ENCODE measurements around the gene DLST.
"Not testable (repeated sequence)": the region's sequence is repeated elsewhere in the genome, so short reads cannot be mapped to it uniquely, and the experiment has no call there.

The DLST gene

DNA sequence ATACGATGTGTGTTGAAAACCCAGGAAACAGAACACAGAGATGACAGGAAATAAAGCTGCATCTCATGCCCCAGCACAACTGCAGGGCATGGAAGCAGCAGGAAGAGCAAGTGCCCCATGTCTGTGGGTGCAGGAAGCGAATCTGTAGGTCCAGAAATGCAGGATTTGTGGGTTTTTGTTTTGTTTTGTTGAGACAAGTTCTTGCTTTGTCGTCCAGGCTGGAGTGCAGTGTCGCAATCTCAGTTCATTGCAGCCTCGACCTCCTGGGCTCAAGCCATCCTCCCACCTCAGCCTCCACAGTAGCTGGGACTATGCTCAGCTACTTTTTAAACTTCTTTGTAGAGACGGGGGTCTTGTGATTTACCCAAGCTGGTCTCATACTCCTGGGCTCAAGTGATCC, 47.5 kb downstream of the DLST start:
- Mint-ChIP-seq H3K27me3 (ENCODE audit: low read depth) (peaks cover 20% of the 10 kb centered on the region), H3K36me3 (ENCODE audit: low read depth) (no peaks in the 10 kb centered on the region), H3K27ac (no peak overlapping the region), H3K4me3 (no peak overlapping the region), H3K4me1 (ENCODE audit: low read depth) (peaks cover 10% of the 10 kb centered on the region), H3K9me3 (no peaks in the 10 kb centered on the region)

DNA sequence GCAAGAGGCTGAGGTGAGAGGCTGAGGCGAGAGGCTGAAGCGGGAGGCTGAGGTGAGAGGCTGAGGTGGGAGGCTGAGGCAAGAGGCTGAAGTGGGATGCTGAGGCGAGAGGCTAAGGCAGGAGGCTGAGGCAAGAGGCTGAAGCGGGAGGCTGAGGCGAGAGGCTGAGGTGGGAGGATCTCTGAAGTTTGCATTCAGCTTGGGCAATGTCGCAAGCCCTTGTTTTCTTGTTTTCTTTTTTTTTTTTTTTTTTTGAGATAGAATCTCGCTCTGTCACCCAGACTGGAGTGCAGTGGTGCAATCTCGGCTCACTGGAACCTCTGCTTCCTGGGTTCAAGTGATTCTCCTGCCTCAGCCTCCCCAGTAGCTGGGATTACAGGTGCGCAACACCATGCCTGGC, 50.0 kb downstream of the DLST start:
- not testable (repeated sequence) for H3K4me3 Mint-ChIP-seq; H3K9me3 Mint-ChIP-seq; H3K36me3 Mint-ChIP-seq (ENCODE audit: low read depth); H3K27ac Mint-ChIP-seq
- Mint-ChIP-seq H3K27me3 (ENCODE audit: low read depth) (peaks cover 11% of the 10 kb centered on the region), H3K4me1 (ENCODE audit: low read depth) (peaks cover 12% of the 10 kb centered on the region)

- Mint-ChIP-seq H3K9me3 (no peaks in the 10 kb centered on the region), H3K27me3 (ENCODE audit: low read depth) (peaks cover 9% of the 10 kb centered on the region), H3K36me3 (ENCODE audit: low read depth) (no peaks in the 10 kb centered on the region), H3K4me1 (ENCODE audit: low read depth) (peaks cover 18% of the 10 kb centered on the region), H3K4me3 (no peak overlapping the region), H3K27ac (no peak overlapping the region)
Observed at GRCh38 chr14:74932401-74932901, 50.7 kb downstream of the DLST start.

- peaks cover 21% of the 10 kb centered on the region for H3K4me1 Mint-ChIP-seq (ENCODE audit: low read depth)
- H3K4me3 Mint-ChIP-seq; H3K36me3 Mint-ChIP-seq (ENCODE audit: low read depth); H3K9me3 Mint-ChIP-seq; H3K27me3 Mint-ChIP-seq (ENCODE audit: low read depth); H3K27ac Mint-ChIP-seq: not testable (repeated sequence)
Observed at GRCh38 chr14:74932936-74933335, 51.2 kb downstream of the DLST start.

- H3K36me3 Mint-ChIP-seq (ENCODE audit: low read depth), result peaks cover 3% of the 10 kb centered on the region
- H3K4me1 Mint-ChIP-seq (ENCODE audit: low read depth), result peaks cover 30% of the 10 kb centered on the region
- peaks cover 3% of the 10 kb centered on the region for H3K27me3 Mint-ChIP-seq (ENCODE audit: low read depth)
- no peak overlapping the region for H3K4me3 Mint-ChIP-seq
- peaks cover 7% of the 10 kb centered on the region for H3K9me3 Mint-ChIP-seq
- no peak overlapping the region for H3K27ac Mint-ChIP-seq
Observed at GRCh38 chr14:74934041-74934440, 52.3 kb downstream of the DLST start.

DNA sequence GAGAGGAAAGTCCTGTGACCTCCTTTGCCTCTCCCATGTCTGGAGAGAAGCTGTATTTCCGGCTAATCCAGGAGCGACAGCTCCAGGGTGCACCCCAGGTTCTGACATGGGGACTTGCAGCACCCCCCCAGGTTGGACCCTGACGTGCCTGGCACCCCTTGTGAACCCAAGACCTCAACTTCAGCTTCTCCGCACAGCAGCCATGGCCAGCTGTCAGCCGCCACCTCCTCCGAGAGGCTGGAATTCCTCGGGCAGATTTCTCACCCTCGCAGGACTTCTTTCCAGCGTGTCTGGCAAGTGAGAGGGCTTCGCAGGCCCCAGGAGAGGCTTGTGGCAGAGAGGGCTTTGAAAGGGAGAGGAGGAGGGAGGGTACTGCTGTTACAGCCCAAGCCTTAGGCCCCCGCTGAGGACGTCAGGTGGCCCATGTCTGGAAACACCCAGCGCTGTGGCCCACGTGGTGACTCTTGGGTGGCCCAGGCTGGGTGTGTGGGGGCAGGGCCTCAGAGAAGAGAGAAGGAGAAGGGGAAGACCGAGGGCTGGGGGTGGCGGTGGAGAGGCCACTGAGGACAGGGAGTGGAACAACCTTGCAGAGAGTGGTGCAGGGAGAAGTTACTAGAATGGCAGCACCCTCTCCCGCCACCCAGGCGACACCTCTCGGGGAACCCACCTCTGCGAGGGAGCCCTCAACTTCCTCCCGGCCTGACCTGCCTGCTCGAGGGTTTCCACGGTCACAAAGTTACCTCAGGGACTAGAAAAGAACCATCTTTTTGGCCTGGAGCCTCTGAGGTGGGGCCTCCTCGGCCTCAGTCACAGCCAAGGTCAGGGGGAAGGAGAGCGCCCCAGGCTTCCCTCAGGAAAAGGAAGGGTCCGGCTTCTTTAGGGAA, 53.0 kb downstream of the DLST start:
- Mint-ChIP-seq H3K4me1 (ENCODE audit: low read depth) (peaks cover 28% of the 10 kb centered on the region), H3K27me3 (ENCODE audit: low read depth) (peaks cover 3% of the 10 kb centered on the region), H3K4me3 (no peak overlapping the region), H3K27ac (no peak overlapping the region), H3K9me3 (peaks cover 7% of the 10 kb centered on the region), H3K36me3 (ENCODE audit: low read depth) (peaks cover 3% of the 10 kb centered on the region)

GRCh38 chr14:74935360-74935680, 53.6 kb downstream of the DLST start:
- peaks cover 34% of the 10 kb centered on the region for H3K4me1 Mint-ChIP-seq (ENCODE audit: low read depth)
- H3K27ac Mint-ChIP-seq, result no peak overlapping the region
- peaks cover 3% of the 10 kb centered on the region for H3K36me3 Mint-ChIP-seq (ENCODE audit: low read depth)
- peaks cover 7% of the 10 kb centered on the region for H3K9me3 Mint-ChIP-seq
- peaks cover 3% of the 10 kb centered on the region for H3K27me3 Mint-ChIP-seq (ENCODE audit: low read depth)
- no peak overlapping the region for H3K4me3 Mint-ChIP-seq

DNA sequence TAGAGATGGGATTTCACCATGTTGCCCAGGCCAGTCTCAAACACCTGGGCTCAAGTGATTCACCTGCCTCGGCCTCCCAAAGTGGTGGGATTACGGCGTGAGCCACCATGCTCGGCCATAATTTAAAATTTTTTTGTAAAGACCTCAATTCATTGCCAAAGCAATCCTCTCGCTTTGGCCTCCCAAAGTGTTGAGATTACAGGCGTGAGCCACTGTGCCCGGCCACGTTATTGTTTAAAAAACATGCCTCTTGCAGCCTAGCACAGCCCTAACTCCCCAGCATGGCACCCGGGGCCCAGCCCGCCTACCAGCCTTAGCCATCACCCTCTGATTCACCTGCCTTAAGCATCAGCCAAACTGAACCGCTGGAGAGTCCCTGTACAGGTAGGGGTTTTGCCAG, 54.4 kb downstream of the DLST start:
- Mint-ChIP-seq H3K4me1 (ENCODE audit: low read depth) (peaks cover 36% of the 10 kb centered on the region), H3K36me3 (ENCODE audit: low read depth) (peaks cover 3% of the 10 kb centered on the region), H3K4me3 (no peak overlapping the region), H3K27ac (no peak overlapping the region), H3K9me3 (peaks cover 7% of the 10 kb centered on the region), H3K27me3 (ENCODE audit: low read depth) (peaks cover 3% of the 10 kb centered on the region)

DNA sequence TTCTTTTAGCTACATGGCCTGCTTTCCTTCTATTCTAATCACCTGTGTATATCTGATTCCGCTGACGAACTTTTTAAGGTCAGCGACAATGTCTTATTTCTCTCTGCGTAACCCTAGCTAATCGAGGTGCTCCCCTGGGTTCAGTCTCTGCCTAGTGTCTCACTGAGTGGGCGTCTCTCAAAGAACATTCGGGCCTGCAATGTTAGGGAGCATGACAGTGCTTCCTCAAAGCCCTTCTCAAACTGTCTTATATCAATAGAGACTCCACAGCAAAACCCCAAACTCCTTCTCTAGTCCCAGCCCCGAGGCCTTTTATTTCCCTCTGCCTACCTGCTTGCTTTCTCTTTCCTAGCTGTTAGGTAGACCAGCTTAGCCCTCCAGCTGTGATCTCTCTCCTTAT, 55.0 kb downstream of the DLST start:
- Mint-ChIP-seq H3K4me1 (ENCODE audit: low read depth) (peaks cover 39% of the 10 kb centered on the region), H3K9me3 (peaks cover 7% of the 10 kb centered on the region), H3K27me3 (ENCODE audit: low read depth) (peaks cover 3% of the 10 kb centered on the region), H3K27ac (peak overlapping the region; percentile 3), H3K36me3 (ENCODE audit: low read depth) (peaks cover 3% of the 10 kb centered on the region), H3K4me3 (no peak overlapping the region)

- Mint-ChIP-seq H3K4me3 (no peak overlapping the region), H3K36me3 (ENCODE audit: low read depth) (peaks cover 3% of the 10 kb centered on the region), H3K27me3 (ENCODE audit: low read depth) (peaks cover 3% of the 10 kb centered on the region), H3K27ac (peak overlapping the region; percentile 3), H3K4me1 (ENCODE audit: low read depth) (peaks cover 41% of the 10 kb centered on the region), H3K9me3 (peaks cover 7% of the 10 kb centered on the region)
Observed at GRCh38 chr14:74937171-74937570, 55.5 kb downstream of the DLST start.

DNA sequence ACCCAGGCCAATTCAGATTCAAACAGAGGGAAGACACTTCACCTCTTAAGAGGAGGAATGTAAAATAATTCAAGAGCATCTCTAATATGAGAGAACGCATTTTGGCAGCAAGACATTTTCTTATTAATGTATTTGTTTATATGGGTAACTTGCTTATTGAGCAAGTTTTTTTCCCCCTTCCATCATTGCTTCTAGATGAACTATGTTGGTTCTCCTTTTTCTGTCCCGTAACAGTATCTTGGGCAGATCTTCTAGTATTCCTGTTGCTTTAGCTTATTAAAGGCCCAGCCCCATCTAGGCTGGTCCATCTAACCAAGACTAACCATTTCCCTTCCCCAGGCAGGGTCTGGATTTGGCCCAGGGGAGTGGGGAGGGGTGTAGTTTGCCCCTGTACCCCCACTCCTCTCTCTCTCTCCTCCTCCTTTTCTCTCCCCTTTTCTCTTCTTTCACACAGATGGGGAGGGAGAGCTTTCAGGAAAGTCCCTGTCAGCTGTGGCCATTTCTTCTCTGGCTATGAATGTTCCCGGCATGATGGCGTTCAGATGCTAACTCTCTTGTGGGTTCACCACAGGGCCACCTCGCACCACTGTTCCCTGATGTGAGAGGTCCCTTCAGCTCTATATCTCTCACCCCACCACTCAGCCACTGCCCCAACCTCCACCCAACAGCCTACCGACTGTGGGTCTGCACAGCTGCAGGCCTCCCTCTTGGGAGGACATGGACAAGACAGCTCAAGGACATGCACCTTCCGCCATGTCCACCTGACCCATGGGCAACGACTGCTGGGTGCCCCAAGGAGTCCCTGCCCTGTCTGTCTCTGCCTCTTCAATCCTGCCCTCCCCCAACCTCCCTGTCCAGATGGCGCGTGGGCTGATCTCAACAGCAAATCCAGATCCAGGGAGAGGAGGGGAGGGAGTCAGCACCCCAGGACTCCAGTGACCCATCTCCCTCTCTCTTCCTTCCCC, 57.1 kb downstream of the DLST start:
- H3K4me3 Mint-ChIP-seq, result no peak overlapping the region
- peak overlapping the region; percentile 16 for H3K27ac Mint-ChIP-seq
- peaks cover 44% of the 10 kb centered on the region for H3K4me1 Mint-ChIP-seq (ENCODE audit: low read depth)
- H3K36me3 Mint-ChIP-seq (ENCODE audit: low read depth), result peaks cover 3% of the 10 kb centered on the region
- no peaks in the 10 kb centered on the region for H3K27me3 Mint-ChIP-seq (ENCODE audit: low read depth)
- H3K9me3 Mint-ChIP-seq, result peaks cover 7% of the 10 kb centered on the region

- peaks cover 3% of the 10 kb centered on the region for H3K36me3 Mint-ChIP-seq (ENCODE audit: low read depth)
- peak overlapping the region; percentile 81 for H3K4me3 Mint-ChIP-seq
- H3K27ac Mint-ChIP-seq, result peak overlapping the region; percentile 92
- no peaks in the 10 kb centered on the region for H3K27me3 Mint-ChIP-seq (ENCODE audit: low read depth)
- H3K4me1 Mint-ChIP-seq (ENCODE audit: low read depth), result peaks cover 45% of the 10 kb centered on the region
- peaks cover 7% of the 10 kb centered on the region for H3K9me3 Mint-ChIP-seq
Observed at GRCh38 chr14:74940956-74941565, 59.3 kb downstream of the DLST start.

- Mint-ChIP-seq H3K36me3 (ENCODE audit: low read depth) (peaks cover 3% of the 10 kb centered on the region), H3K27ac (peak overlapping the region; percentile 92), H3K27me3 (ENCODE audit: low read depth) (no peaks in the 10 kb centered on the region), H3K4me1 (ENCODE audit: low read depth) (peaks cover 50% of the 10 kb centered on the region), H3K4me3 (peak overlapping the region; percentile 81), H3K9me3 (peaks cover 7% of the 10 kb centered on the region)
Observed at GRCh38 chr14:74941676-74942097, 60.0 kb downstream of the DLST start.

DNA sequence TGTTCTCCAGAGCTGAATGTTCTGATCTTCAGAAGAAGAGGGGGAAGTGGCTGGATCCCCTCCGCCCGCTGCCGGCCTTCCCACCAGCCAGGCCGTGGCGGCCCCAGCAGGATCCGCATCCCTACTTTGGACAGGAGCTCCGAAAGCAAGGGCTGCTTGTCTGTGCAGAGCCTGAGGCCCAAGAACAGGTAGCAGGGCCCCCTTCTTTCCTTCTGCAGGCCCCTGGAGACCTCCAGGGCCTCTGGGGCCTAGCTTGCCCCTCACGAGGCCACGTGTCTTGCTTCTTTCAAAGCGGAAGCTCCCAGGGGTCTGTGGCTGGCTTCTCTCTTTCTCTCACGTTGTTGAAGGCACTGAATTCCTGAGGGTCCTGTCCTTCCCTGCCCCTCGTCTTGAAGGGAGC, 60.5 kb downstream of the DLST start:
- Mint-ChIP-seq H3K9me3 (peaks cover 7% of the 10 kb centered on the region), H3K27ac (peak overlapping the region; percentile 92), H3K27me3 (ENCODE audit: low read depth) (no peaks in the 10 kb centered on the region), H3K4me3 (peak overlapping the region; percentile 81), H3K36me3 (ENCODE audit: low read depth) (peaks cover 3% of the 10 kb centered on the region), H3K4me1 (ENCODE audit: low read depth) (peaks cover 45% of the 10 kb centered on the region)
